ENCODE results near the gene SYNPR.

Gene SYNPR

GRCh38 chr3:63386568-63386967, 108.5 kb downstream of the SYNPR start:
- DNase-seq = no peak

GRCh38 chr3:63387568-63387967, 109.5 kb downstream of the SYNPR start:
- no peak for DNase-seq

DNA sequence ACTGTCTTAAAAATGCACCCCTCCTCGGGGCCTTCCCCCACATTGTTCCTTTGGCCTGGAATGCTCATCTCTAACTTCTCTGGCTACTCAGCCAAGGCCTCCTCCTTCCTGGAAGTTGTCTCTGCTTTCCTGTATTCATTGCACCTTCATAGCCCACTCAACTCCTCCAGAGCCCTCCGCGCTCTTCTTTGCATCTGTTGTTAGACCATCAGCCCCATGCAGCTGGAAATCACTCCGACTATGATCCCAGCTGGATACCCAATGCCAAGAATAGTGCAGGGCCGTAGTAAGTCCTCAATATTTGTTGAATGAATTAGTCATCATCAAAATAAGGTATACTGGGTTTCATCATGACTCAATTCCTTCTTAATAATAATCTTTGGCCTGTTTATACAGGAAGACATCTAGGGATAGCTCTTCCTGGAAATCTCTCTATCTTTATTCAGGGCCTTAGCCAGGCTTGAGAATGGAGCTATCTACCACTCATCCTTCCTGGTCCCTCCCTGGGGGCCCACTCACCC, 112.7 kb downstream of the SYNPR start:
- DNase-seq = no peak

DNA sequence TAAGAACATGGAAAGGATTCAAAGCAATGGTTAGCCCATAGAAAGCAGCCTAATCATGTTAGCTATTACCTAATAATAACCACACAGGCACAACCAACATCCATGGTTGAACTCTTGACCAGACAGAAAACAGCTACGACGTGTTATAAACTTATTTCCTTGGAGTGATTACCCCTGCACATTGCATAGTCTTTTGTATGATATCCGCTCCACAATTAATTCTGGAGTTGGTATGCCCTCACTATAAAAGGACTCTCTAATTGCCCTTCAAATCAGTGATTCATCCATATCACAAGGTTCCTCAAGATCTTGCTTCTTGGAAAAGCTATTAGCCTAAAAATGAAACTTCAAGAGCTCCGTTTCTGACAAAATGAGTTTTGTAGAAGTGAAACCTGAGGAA, 117.9 kb downstream of the SYNPR start:
- no peak for DNase-seq

DNA sequence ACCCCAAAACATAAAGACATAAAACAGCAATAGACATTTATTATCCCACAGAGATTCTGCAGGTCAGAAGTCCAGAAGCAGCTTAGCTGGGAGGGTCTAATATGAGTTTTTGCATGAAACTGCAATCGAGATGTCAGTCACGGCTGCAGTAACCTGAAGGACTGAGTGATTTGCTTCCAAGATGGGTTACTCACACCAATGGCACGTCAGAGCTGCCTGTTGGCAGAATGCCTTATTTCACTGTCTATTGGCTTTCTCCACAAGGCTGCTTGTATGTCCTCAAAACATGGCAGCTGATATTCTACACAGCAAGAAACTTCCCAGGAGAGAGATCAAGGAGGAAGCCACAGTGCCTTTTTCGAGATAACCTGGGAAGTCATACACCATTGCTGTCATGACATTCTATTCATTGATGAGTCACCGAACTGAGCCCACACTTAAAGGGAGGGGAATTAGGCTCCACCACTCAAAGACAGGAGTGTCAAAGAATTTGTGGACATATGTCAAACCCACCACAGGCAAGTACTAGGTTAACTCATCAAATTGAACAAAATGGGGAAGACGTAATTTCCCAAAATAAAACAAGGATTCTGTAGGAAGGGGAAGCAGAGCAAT, 122.2 kb downstream of the SYNPR start:
- no peak for DNase-seq

DNA sequence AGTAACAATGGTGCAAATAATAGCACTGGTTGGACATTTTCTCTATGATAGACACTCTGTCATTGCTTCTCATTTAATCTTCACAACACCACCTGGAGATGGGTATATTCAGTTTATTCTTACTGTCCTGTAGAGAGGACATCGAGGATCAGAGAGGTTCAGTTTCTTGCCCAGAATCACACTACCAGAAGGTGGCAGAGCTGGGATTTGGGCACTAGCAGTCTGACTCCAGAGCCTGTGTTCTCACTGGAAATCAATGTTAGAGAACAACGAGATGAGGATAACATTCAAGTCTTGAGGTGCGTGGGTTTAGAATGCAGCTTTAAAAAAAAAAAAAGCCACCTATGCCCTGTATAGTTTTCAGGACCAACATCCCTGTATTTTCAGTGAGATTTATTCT, 127.8 kb downstream of the SYNPR start:
- DNase-seq = no peak

- no peak for DNase-seq
Observed at GRCh38 chr3:63413523-63413922, 135.4 kb downstream of the SYNPR start.

- no peak for DNase-seq
Observed at GRCh38 chr3:63414607-63415006, 136.5 kb downstream of the SYNPR start.

DNA sequence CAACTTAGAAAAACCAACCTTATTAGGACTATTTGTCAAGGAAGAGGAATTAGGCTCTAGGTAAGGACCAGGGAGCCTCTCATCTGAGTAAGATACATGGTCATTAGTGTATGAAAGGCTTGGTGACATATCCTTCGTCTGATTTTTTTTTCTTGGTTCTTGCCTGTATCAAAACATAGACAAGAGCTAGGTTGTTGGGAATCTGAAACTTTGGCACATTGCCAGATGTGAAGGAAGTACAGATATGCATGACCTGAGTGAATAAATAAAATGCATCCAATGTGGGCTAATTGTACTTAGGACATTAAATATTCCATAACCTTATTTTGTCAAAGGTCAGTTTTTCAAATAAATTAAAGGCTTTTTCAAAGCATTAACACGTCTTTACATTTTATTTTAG, 151.8 kb downstream of the SYNPR start:
- DNase-seq = peak; percentile 3

DNA sequence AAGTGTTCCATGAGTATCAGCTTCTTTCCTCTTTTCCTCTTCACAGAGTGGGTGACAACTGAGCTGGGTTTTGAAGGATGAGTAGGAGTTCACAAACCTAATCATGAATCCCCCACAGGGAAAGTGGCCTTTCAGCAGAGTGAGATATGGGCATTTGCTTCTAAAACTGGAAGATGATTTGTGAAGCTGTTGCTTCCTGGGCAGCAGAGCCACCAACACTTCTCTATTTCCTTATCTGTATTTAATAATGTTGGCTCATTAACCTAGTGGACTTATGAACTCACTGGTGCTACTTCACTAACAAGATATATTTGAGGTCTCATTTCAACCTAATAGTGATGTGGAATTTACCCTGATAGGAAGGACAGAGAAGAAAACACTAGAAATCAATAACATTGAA, 152.8 kb downstream of the SYNPR start:
- DNase-seq = no peak

DNA sequence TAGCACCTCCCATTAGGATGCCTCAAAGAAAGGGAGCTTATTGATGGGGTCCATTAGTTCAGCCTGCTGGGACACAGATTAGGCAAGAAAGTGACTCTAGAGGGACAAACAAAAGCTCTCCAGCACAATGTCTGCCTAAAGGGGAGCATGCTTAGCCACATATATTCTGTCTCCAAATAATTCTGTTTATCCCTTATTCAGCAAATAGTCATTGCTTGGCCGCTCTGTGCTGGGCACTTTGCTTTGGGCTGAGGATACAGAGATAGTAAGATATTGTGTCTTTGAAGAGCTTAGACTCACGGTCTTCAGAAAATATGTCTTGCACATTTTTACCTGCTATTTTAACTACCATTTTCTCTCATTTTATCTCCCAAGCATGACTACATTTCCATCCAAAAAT, 159.8 kb downstream of the SYNPR start:
- DNase-seq = no peak

GRCh38 chr3:63438826-63439371, 160.8 kb downstream of the SYNPR start:
- no peak for DNase-seq

DNA sequence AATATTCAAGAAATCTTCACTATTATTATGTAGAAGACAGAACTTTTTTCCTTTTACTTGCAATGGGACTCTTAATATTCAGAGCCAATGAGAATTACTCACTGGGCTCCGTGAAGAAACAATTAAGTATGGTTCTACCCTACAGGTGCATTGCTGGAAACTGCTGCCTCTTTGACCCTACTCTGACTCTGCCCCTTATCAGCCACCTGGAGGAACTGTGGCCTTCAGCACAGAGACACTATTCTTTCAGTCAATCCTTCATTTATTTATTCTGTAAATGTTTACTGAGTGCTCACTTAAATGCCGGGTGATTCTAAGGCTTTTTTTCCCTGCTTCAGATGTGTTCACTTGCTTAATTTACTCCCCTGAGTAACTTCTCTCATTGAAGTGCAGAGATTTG, 163.2 kb downstream of the SYNPR start:
- DNase-seq = no peak

DNA sequence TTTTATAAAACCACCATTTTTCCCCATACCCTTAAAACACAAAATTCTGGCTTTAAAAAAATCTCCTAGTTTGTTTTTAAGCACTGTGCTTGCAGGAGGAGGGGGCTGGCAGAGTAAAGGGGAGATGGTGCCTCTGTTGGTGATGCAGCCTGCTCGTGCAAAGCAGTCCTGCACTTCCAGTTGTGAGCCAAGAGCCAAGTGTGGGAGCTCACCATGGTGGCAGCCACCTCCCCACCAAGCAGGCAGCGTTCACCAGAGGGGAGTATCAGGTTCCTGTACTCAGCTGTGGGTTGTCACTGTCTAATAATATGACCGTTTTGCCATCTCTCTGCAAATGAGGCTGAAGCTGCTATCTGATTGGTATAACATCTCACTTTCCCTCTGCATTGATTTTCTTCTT, 164.8 kb downstream of the SYNPR start:
- no peak for DNase-seq

DNA sequence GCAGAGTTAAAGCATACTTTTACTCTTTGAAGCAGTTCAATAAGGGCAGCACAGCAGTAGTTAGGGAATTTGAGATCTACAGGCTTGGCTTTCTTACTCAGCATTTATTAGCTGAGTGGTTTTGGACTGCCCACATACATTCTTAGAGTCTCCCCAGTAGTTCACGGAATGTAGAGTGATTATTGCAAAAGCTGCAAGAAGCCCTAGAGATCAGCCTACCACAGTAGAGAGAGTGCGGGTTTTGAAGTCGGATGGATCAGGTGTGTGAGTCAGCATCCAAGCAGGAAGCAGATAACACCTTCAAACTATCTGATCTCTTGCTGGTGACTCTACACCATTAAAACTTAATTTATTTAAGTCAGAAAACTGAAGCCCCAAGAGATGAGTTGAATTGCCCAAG, 171.9 kb downstream of the SYNPR start:
- DNase-seq = no peak

GRCh38 chr3:63450634-63451363, 172.7 kb downstream of the SYNPR start:
- DNase-seq = peak; percentile 40

- no peak for DNase-seq
Observed at GRCh38 chr3:63456901-63457300, 178.8 kb downstream of the SYNPR start.

- no peak for DNase-seq
Observed at GRCh38 chr3:63458405-63458804, 180.3 kb downstream of the SYNPR start.

DNA sequence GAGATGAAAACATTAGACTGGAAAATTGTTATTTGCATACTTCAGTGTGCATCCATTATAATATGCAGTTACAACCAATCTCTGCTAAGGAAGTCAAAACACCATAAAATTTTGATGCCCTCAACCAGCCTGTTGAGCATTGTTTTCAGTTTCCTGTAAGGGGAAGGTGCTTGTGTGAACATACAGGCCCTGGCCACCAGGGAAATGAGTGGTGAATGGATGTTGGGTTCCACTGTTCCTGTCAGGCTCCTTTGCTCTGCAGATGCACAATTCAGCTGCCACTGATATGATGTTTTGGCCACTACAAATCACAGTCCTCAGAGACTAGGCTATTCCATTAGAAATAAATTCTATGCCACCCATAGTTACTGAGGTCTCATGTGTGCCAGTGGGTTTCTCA, 184.6 kb downstream of the SYNPR start:
- no peak for DNase-seq

DNA sequence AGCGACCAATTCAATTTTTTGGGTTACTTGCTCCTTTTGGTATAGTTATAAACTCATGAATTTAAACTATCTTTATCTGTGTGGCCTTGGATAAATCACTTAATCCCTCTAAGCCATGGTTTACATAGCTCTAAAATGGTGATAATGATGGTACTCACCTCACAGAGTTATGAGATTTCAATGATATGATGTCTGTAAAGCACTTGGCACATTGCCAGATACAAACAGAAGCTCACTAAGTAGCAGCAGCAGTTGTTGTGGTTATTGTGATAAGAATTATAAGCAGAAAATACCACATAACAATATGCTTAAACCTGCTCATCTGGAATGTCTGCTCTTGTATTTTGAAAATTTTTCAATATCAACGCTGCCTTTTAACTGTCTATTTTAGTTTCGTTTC, 189.3 kb downstream of the SYNPR start:
- peak; percentile 37 for DNase-seq

GRCh38 chr3:63470745-63471144, 192.6 kb downstream of the SYNPR start:
- DNase-seq = no peak

GRCh38 chr3:63471781-63472180, 193.7 kb downstream of the SYNPR start:
- DNase-seq = no peak

DNA sequence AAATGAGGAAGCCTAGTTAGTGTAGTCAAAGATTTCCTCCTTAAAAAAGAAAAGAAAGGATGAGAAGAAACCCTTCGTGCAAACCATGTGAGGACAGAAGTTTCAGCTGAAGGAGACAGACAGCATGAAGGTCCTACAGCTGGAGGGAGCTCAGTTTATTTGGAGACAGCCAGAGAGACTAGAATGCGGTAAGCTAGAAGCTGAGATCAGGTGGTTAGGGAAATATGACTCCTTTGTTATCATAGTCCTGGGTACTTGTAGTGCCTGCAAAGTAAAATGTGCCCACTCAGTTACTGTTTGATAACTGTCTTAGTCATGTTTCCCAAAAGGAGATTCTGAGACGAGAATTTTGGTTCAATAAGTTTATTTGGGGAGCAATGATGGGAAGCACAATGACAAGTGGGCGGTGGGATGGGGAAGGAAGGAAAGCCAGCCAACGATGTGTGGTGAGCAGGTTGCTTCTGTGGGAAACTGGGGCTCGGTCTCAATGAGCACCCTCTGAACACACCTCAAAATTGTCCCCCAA, 195.6 kb downstream of the SYNPR start:
- no peak for DNase-seq

DNA sequence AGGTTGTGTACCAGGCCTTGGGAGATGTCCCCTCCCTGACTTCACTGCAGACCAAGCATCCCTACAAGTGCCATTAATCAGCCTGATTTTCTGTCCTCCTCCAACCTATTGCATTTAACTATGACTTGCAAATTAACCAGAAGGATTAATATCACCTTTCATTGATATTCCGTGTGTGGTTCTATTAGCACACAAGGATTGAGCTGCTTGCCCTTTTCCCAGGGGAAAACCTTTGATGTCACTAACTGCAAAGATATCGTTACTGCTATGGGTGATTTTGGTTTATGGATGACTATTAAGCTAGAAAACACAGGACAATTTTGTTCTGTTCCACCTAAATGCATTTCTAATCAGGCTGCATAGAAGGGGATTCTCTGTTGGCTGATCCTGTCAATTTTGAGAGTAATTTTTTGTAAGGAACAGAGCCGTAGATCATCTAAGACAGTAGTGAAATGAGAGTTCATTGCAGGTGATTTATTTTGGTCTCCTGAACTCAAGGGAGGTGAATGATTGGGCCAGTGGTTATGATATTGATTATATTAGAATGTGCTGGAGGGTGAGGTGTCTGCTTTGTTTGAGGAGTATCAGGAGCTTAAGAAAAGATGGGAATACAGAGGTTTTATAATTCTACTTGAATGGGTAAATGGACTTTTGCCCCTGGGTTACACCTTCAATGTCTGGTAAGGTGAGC, 196.9 kb downstream of the SYNPR start:
- no peak for DNase-seq
